ENCODE data around the gene GMCL2.

DNA sequence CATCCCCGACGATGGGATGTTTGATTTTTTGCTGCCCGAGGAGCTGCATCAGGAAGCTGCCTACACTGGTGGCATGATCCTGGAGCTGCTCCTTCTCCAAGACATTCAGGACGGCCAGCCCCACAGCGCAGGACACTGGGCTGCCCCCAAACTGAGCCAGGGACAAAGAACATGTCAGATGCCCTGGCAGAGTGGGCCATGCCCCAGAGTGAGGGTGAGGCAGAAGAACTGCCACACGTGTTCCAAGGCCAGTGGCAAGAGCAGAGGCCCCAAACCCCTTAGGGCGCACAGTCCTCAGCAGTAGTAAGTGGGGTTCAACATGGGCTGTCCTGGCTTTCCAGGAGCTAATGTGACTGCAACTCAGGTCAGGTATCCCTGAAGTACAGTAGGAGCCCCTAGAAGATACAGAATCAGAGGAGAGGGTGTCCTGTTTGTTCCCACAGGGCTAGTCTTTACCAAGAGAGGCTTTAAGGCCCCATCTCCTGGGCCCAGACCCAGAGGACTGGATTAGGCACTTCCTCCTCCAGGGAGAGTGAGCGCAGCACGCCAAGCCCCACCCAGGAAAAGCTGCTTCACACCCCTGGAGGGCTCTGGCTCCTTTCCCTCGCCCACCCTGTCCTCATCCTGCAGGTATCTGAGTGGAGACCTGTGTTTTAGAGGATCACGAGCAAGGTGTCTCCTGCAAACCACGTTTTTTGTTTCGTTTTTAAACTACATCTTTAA is 28.3 kb upstream of the GMCL2 start:
- TF ChIP-seq, protein P1, sequence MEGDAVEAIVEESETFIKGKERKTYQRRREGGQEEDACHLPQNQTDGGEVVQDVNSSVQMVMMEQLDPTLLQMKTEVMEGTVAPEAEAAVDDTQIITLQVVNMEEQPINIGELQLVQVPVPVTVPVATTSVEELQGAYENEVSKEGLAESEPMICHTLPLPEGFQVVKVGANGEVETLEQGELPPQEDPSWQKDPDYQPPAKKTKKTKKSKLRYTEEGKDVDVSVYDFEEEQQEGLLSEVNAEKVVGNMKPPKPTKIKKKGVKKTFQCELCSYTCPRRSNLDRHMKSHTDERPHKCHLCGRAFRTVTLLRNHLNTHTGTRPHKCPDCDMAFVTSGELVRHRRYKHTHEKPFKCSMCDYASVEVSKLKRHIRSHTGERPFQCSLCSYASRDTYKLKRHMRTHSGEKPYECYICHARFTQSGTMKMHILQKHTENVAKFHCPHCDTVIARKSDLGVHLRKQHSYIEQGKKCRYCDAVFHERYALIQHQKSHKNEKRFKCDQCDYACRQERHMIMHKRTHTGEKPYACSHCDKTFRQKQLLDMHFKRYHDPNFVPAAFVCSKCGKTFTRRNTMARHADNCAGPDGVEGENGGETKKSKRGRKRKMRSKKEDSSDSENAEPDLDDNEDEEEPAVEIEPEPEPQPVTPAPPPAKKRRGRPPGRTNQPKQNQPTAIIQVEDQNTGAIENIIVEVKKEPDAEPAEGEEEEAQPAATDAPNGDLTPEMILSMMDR (IDR thresholded peaks at IDR 0.05): no peak
- TF ChIP-seq POLR2AphosphoS5 (IDR thresholded peaks at IDR 0.05) (no peak), POLR2A (IDR thresholded peaks at IDR 0.05; ENCODE audit: low read depth) (no peak), EP300 (IDR thresholded peaks at IDR 0.05) (no peak)
